H1 (cell line): ENCODE data around the gene STH. TPM values are rescaled to one million over a fixed set of nuclear protein-coding genes. Genes with fewer than 3 reads are reported as not detected.

Experiments
- CTCF ChIA-PET: fragments of 300-600 bp; sonication (Branson Sonifier 250); formaldehyde crosslinking; loops from one replicate; lab custom pipeline; 2021; ENCODE audit not compliant: partially characterized antibody; lab: Charles Lee
- POLR2A ChIA-PET: fragments of 300-600 bp; sonication (Branson Sonifier 250); formaldehyde crosslinking; loops from one replicate; lab custom pipeline; 2021; ENCODE audit warnings: inconsistent platforms; ENCODE audit not compliant: partially characterized antibody; lab: Charles Lee
- DNase-seq, 2 experiments: peaks; one replicate each; pipeline versions ENCODE4 v3.0.0 to v3.0.0-alpha.2; 2010 to 2022; ENCODE audit warnings: low spot score in 2 of 2, low read depth in 1 of 2, mixed read lengths in 1 of 2
- FAIRE-seq: peaks from 2 replicates; lab custom pipeline; 2011; peaks lifted over from hg19 to GRCh38; lab: Jason Lieb, UNC
- H2AFZ ChIP-seq: 2 replicates; pipeline ENCODE4 v1.8.1; 2012; ENCODE audit warnings: low read length, inconsistent platforms
- H2AK5ac ChIP-seq: 2 replicates; pipeline ENCODE4 v1.6.1; 2013; ENCODE audit warnings: low read depth, low read length
- H2BK120ac ChIP-seq: replicated peaks from 2 replicates; pipeline ENCODE3; 2013; ENCODE audit warnings: low read depth, low read length, inconsistent platforms
- H2BK12ac ChIP-seq: 2 replicates; pipeline ENCODE4 v1.6.1; 2013; ENCODE audit warnings: low read depth, low read length
- H2BK15ac ChIP-seq: 2 replicates; pipeline ENCODE4 v1.6.1; 2013; ENCODE audit warnings: low read length
- H2BK20ac ChIP-seq: 2 replicates; pipeline ENCODE4 v1.6.1; 2013; ENCODE audit warnings: low read length
- H2BK5ac ChIP-seq: 2 replicates; pipeline ENCODE4 v1.6.1; 2013; ENCODE audit warnings: low read depth, low read length
- H3K14ac ChIP-seq: 2 replicates; pipeline ENCODE4 v1.6.1; 2013; ENCODE audit warnings: inconsistent platforms; ENCODE audit not compliant: insufficient read length
- H3K18ac ChIP-seq: 2 replicates; pipeline ENCODE4 v1.6.1; 2013; ENCODE audit warnings: low read length; ENCODE audit errors: extremely low read depth
- H3K23ac ChIP-seq: 2 replicates; pipeline ENCODE4 v1.6.1; 2013; ENCODE audit warnings: inconsistent platforms; ENCODE audit not compliant: insufficient read length
- H3K23me2 ChIP-seq: 2 replicates; pipeline ENCODE4 v1.6.1; 2013; ENCODE audit warnings: low read depth, low read length
- H3K27ac ChIP-seq: 2 replicates; pipeline ENCODE4 v1.6.1; 2011; ENCODE audit warnings: low read depth, low read length, inconsistent platforms
- H3K27me3 ChIP-seq, 4 experiments: replicated peaks in 1 of 4; 1 replicate in 1 of 4; 2 replicates in 3 of 4; pipeline versions ENCODE4 v1.6.1 to v1.8.1; 2011 to 2013; ENCODE audit warnings: low read length in 3 of 4, mild to moderate bottlenecking in 3 of 4, inconsistent platforms in 2 of 4, mixed read lengths in 2 of 4, moderate library complexity in 1 of 4; ENCODE audit not compliant: control insufficient read depth in 3 of 4, insufficient read depth in 3 of 4; ENCODE audit errors: extremely low read depth in 1 of 4
- H3K36me3 ChIP-seq, 4 experiments: 2 replicates each; pipeline versions ENCODE4 v1.6.1 to v1.8.1; 2011 to 2013; ENCODE audit warnings: mild to moderate bottlenecking in 4 of 4, low read length in 3 of 4, moderate library complexity in 2 of 4, control low read depth in 1 of 4, inconsistent platforms in 1 of 4; ENCODE audit not compliant: insufficient read depth in 4 of 4, control insufficient read depth in 2 of 4
- H3K4ac ChIP-seq: replicated peaks from 2 replicates; pipeline ENCODE3; 2013; ENCODE audit warnings: low read length, low read depth, mixed read lengths, inconsistent platforms; ENCODE audit not compliant: insufficient read length
- H3K4me1 ChIP-seq, 4 experiments: replicated peaks in 1 of 4; 1 replicate in 1 of 4; 2 replicates in 3 of 4; pipeline versions ENCODE4 v1.6.1 to v1.8.1; 2011 to 2013; ENCODE audit warnings: low read length in 3 of 4, inconsistent platforms in 2 of 4, mixed read lengths in 1 of 4; ENCODE audit not compliant: insufficient read depth in 4 of 4, control insufficient read depth in 3 of 4
- H3K4me2 ChIP-seq, 2 experiments: 2 replicates each; pipeline versions ENCODE4 v1.6.1 to v1.8.1; 2011 to 2013; ENCODE audit warnings: low read depth in 2 of 2, low read length in 2 of 2, control low read depth in 1 of 2, inconsistent platforms in 1 of 2, mild to moderate bottlenecking in 1 of 2; ENCODE audit not compliant: insufficient read depth in 1 of 2
- H3K4me3 ChIP-seq, 4 experiments: fragments of 200-600, 300-600 bp in 1 of 4; sonication (generic), shearing (Covaris generic), sonication (Bioruptor Twin) in 1 of 4; 2 replicates each; pipeline versions ENCODE4 v1.5.1 to v1.8.1; 2011 to 2016; ENCODE audit warnings: low read length in 4 of 4, low read depth in 3 of 4, control low read depth in 2 of 4, inconsistent platforms in 2 of 4, mild to moderate bottlenecking in 2 of 4, mixed read lengths in 1 of 4, moderate library complexity in 1 of 4; ENCODE audit not compliant: insufficient read depth in 2 of 4; ENCODE audit errors: extremely low read depth in 1 of 4
- H3K56ac ChIP-seq: replicated peaks from 2 replicates; pipeline ENCODE3; 2013; ENCODE audit warnings: low read depth, mild to moderate bottlenecking, mixed read lengths, low read length, inconsistent platforms; ENCODE audit not compliant: insufficient read length
- H3K79me1 ChIP-seq: 2 replicates; pipeline ENCODE4 v1.6.1; 2013; ENCODE audit warnings: low read depth, low read length, control low read depth
- H3K79me2 ChIP-seq, 2 experiments: 2 replicates each; pipeline versions ENCODE4 v1.6.1 to v1.8.1; 2012 to 2013; ENCODE audit warnings: low read length in 2 of 2, mild to moderate bottlenecking in 2 of 2, inconsistent platforms in 1 of 2; ENCODE audit not compliant: insufficient read depth in 2 of 2, control insufficient read depth in 1 of 2
- H3K9ac ChIP-seq, 4 experiments: replicated peaks in 1 of 4; 1 replicate in 1 of 4; 2 replicates in 3 of 4; pipeline versions ENCODE4 v1.6.1 to v1.8.1; 2011 to 2013; ENCODE audit warnings: low read depth in 3 of 4, low read length in 3 of 4, control low read depth in 2 of 4, mild to moderate bottlenecking in 2 of 4, moderate library complexity in 2 of 4, inconsistent platforms in 1 of 4; ENCODE audit errors: extremely low read depth in 1 of 4
- H3K9me3 ChIP-seq, 2 experiments: 2 replicates each; pipeline versions ENCODE4 v1.6.1 to v1.8.1; 2012 to 2013; ENCODE audit warnings: mild to moderate bottlenecking in 2 of 2, moderate library complexity in 2 of 2, control low read depth in 1 of 2, inconsistent platforms in 1 of 2, low read depth in 1 of 2, low read length in 1 of 2, mixed read lengths in 1 of 2; ENCODE audit not compliant: insufficient read depth in 2 of 2
- H4K20me1 ChIP-seq, 2 experiments: replicated peaks in 1 of 2; 2 replicates each; pipeline versions ENCODE3 to v1.8.1; 2011 to 2013; ENCODE audit warnings: inconsistent platforms in 2 of 2, low read length in 2 of 2, mild to moderate bottlenecking in 1 of 2; ENCODE audit not compliant: insufficient read depth in 2 of 2, control insufficient read depth in 1 of 2
- H4K5ac ChIP-seq: 2 replicates; pipeline ENCODE4 v1.6.1; 2013; ENCODE audit warnings: low read length, low read depth, mixed read lengths, inconsistent platforms; ENCODE audit not compliant: insufficient read length
- H4K8ac ChIP-seq: 2 replicates; pipeline ENCODE4 v1.8.0; 2013; ENCODE audit warnings: mild to moderate bottlenecking, moderate library complexity, low read length, inconsistent platforms; ENCODE audit not compliant: insufficient read depth; ENCODE audit errors: extremely low read depth
- H4K91ac ChIP-seq: replicated peaks from 2 replicates; pipeline ENCODE3; 2013; ENCODE audit warnings: low read length, mixed read lengths, inconsistent platforms; ENCODE audit not compliant: insufficient read length
- ATF3 ChIP-seq: IDR thresholded peaks from 2 replicates; pipeline ENCODE4 v1.6.1; 2011; ENCODE audit warnings: low read depth, mild to moderate bottlenecking, low read length; ENCODE audit not compliant: insufficient read depth
- BRCA1 ChIP-seq: IDR thresholded peaks from 2 replicates; pipeline ENCODE4 v1.6.1; 2012; ENCODE audit warnings: low read depth, low read length, improper control_type of control experiment
- CHD1 ChIP-seq: IDR thresholded peaks from 2 replicates; pipeline ENCODE4 v1.6.1; 2012; ENCODE audit warnings: low read depth, low read length, improper control_type of control experiment
- E2F6 ChIP-seq: IDR thresholded peaks from 2 replicates; pipeline ENCODE4 v1.6.1; 2012; ENCODE audit warnings: inconsistent platforms
- FOSL1 ChIP-seq: IDR thresholded peaks from 2 replicates; pipeline ENCODE4 v1.6.1; 2011; ENCODE audit warnings: mild to moderate bottlenecking, low read depth, low read length, moderate library complexity; ENCODE audit not compliant: insufficient read depth
- JUND ChIP-seq: IDR thresholded peaks from 2 replicates; pipeline ENCODE4 v1.6.1; 2011; ENCODE audit warnings: mild to moderate bottlenecking, improper control_type of control experiment, low read length
- KDM4A ChIP-seq: IDR thresholded peaks from one replicate; pipeline ENCODE4 v1.7.1; 2012; ENCODE audit warnings: low read depth, mild to moderate bottlenecking, moderate library complexity, low read length, inconsistent platforms; ENCODE audit not compliant: severe bottlenecking
- PHF8 ChIP-seq: fragments of 200-600 bp; sonication (generic); conservative IDR thresholded peaks from 2 replicates; pipeline ENCODE4 v1.7.1; 2012; ENCODE audit warnings: low read depth, mild to moderate bottlenecking, inconsistent platforms, low read length, moderate library complexity
- RNF2 ChIP-seq: fragments of 200-900, 300-1000 bp; sonication (generic); IDR thresholded peaks from 2 replicates; pipeline ENCODE4 v1.7.1; 2016; ENCODE audit warnings: borderline replicate concordance, low read depth, mild to moderate bottlenecking, antibody characterized with exemption, low read length; ENCODE audit not compliant: poor library complexity, severe bottlenecking; ENCODE audit errors: missing control alignments
- SP4 ChIP-seq: IDR thresholded peaks from 2 replicates; pipeline ENCODE4 v1.6.1; 2012; ENCODE audit warnings: low read length, inconsistent platforms
- TBP ChIP-seq: IDR thresholded peaks from 2 replicates; pipeline ENCODE4 v1.6.1; 2011; ENCODE audit warnings: low read depth, low read length, improper control_type of control experiment
- ZNF274 ChIP-seq: IDR thresholded peaks from 2 replicates; pipeline ENCODE4 v1.7.0; 2012; ENCODE audit warnings: low read length, borderline replicate concordance; ENCODE audit errors: extremely low read depth
- WGBS, 2 experiments: shearing (Covaris generic) in 1 of 2; methylation state at CpG; one replicate each; pipeline versions ENCODE4 v1.1.6 to v1.1.7; 2013 to 2015; ENCODE audit warnings: low lambda C conversion rate in 2 of 2, mixed read lengths in 2 of 2, inconsistent platforms in 1 of 2, low coverage in 1 of 2, missing lambda C conversion rate in 1 of 2; ENCODE audit not compliant: insufficient replicate concordance in 2 of 2, insufficient coverage in 1 of 2, insufficient read length in 1 of 2; ENCODE audit errors: extremely low coverage in 1 of 2, missing lambda C conversion rate in 1 of 2; 5-methylcytosine and 5-hydroxymethylcytosine counted together
- polyA plus RNA-seq, 7 experiments: library from polyadenylated mRNA; depleted of rRNA in 3 of 7; stranded (reverse) in 5 of 7; unstranded in 2 of 7; fragments of >200 nt in 5 of 7; fragments of 200-250 nt in 2 of 7; gene quantifications; 1 replicate in 5 of 7; 2 replicates in 1 of 7; 4 replicates in 1 of 7; pipeline versions ENCODE4 v1.2.1 to v1.2.3, GENCODE V29; 2011 to 2013; ENCODE audit warnings: missing spikeins in 2 of 7, mixed read lengths in 2 of 7
- total RNA-seq: library from RNA; stranded (reverse); fragmentation: NEBNext Ultra II Directional; extraction: Animal tissue kit (Norgen Biotek cat#: 25700); gene quantifications from 2 replicates; pipeline ENCODE4 v1.2.1, GENCODE V29; 2021

Gene STH
- total and polyA plus RNA-seq, 2 of the 8 experiments (the other 6 are each of a cell fraction or from before 2014, with no cell fraction given) = not detected

GRCh38 chr17:46042246-46042645 is 43.2 kb downstream of the STH start:
- no peaks in the 10 kb centered on the region for H3K27me3 ChIP-seq
- TF ChIP-seq ATF3 (no peak), JUND (no peak), BRCA1 (no peak), KDM4A (no peak), TBP (no peak), SP4 (no peak), FOSL1 (no peak), CHD1 (no peak), PHF8 (no peak), ZNF274 (no peak), E2F6 (no peak), RNF2 (no peak)

More at GRCh38 chr17:46042246-46042645, 43.2 kb downstream of the STH start:
- Histone ChIP-seq H4K5ac (no peak overlapping the region), H3K4me2 (no peak overlapping the region), H3K79me1 (no peaks in the 10 kb centered on the region; the same call in 1 of the 2 replicates), H4K8ac (no peak overlapping the region), H3K56ac (no peak overlapping the region), H3K23me2 (no peaks in the 10 kb centered on the region), H2BK15ac (no peak overlapping the region), H3K4me3 (no peak overlapping the region), H3K23ac (no peak overlapping the region), H2BK20ac (no peak overlapping the region), H4K91ac (no peak overlapping the region), H3K4ac (no peak overlapping the region), H2AFZ (no peak overlapping the region), H3K27ac (no peak overlapping the region), H4K20me1 (peaks cover 0 to 12% of the 10 kb centered on the region in 2 experiments), H2BK120ac (no peak overlapping the region), H2BK5ac (no peak overlapping the region), H3K9me3 (no peaks in the 10 kb centered on the region), H3K9ac (no peak overlapping the region), H2AK5ac (no peak overlapping the region), H3K14ac (no peak overlapping the region), H3K4me1 (no peaks in the 10 kb centered on the region), H2BK12ac (no peak overlapping the region), H3K79me2 (peaks cover 0 to 12% of the 10 kb centered on the region in 2 experiments; a peak in 1 of 4 replicates), H3K18ac (no peak overlapping the region), H3K36me3 (peaks cover 29 to 69% (median 49%) of the 10 kb centered on the region in 4 experiments)
- ChIA-PET POLR2A (interaction anchor here (0.8 to 4.3 kb wide), 2 partner anchors 14 to 15 kb away, joined by 3 to 16 read pairs; no protein-coding TSS in a partner anchor), CTCF (interaction anchor here (0.9 to 3.9 kb wide), 3 partner anchors 9 to 40 kb away, joined by 3 to 19 read pairs (median 5); no protein-coding TSS in a partner anchor)
- DNase-seq (no peak), FAIRE-seq (no peak)
- 92% methylated on average over 2 of the region's 2 CpGs; no CpG with 5 or more reads in 1 of the 2 experiments for WGBS, 2 experiments
